Measurements from ENCODE around the gene GATAD2B. TPM values are rescaled to one million over a fixed set of nuclear protein-coding genes. Genes with fewer than 3 reads are reported as not detected.

GATAD2B gene
- total and polyA plus RNA-seq, 9 donors: 11.2 to 73.0 (median 55.8) TPM

DNA sequence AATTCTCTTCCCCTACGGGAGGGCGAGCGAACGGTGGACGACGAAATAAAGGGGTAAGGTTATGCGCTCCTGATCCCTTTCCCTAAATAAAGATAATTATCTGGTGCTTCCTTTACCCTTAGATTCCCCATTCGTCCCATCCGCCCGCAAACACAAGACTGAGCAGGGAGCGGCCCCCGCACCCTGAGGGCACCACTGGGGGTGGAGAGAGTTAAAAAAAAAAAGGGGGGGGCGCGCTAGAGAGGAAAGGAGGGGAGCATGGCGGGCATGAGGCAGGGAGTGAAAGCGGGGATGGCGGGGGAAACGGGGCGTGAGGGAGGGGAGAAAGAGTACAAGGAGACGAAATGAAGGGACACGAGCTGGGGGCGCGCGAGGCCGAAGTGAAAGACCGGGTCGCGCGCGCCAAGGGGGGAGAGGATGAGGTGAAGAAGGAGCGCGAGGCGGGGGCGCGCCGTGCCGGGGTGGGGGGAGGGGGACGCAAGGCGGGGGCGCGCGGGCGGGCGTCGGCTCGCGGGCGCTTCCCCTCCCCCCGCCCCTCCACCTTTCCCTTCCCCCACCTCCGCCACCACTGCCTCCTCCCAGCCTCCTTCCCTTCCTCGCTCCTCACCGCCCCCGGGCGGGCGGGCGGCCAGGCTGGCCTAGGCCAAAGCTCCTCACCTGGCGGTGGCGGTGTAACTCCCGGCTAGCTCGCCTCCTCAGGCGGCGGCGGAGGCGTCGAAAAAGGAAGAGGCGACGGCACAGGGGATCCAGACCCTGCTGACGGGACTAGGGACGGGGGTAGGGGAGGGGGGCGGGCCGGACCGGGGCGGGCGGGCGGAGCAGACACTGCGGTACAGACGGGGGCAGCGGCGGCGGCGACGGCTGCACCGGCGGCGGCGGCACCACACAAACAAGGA, 448 bp downstream of the GATAD2B start:
- DNase-seq: peak in 4 of 5 donors; percentile 68 to 75 (median 72)
- peak overlapping the region; percentile 83 to 84 for H3K27ac ChIP-seq
- TF ChIP-seq EP300 (IDR thresholded peaks at IDR 0.05): no peak
- TF ChIP-seq POLR2A (IDR thresholded peaks at IDR 0.05): no peak
- TF ChIP-seq, protein P1, sequence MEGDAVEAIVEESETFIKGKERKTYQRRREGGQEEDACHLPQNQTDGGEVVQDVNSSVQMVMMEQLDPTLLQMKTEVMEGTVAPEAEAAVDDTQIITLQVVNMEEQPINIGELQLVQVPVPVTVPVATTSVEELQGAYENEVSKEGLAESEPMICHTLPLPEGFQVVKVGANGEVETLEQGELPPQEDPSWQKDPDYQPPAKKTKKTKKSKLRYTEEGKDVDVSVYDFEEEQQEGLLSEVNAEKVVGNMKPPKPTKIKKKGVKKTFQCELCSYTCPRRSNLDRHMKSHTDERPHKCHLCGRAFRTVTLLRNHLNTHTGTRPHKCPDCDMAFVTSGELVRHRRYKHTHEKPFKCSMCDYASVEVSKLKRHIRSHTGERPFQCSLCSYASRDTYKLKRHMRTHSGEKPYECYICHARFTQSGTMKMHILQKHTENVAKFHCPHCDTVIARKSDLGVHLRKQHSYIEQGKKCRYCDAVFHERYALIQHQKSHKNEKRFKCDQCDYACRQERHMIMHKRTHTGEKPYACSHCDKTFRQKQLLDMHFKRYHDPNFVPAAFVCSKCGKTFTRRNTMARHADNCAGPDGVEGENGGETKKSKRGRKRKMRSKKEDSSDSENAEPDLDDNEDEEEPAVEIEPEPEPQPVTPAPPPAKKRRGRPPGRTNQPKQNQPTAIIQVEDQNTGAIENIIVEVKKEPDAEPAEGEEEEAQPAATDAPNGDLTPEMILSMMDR (IDR thresholded peaks at IDR 0.05): no peak
- H3K9me3 ChIP-seq: no peaks in the 10 kb centered on the region
- no peaks in the 10 kb centered on the region for H3K36me3 ChIP-seq
- intact Hi-C loops (cut with DNase I): no loop called here
- no peaks in the 10 kb centered on the region for H3K27me3 ChIP-seq
- H3K4me1 ChIP-seq (ENCODE audit: insufficient read depth): peaks cover under 1% of the 10 kb centered on the region
- WGBS, 3 donors: 0 to 2% (median 0%) methylated on average over 70 to 77 of the region's 86 CpGs
- H3K4me3 ChIP-seq: peak overlapping the region; percentile 96

DNA sequence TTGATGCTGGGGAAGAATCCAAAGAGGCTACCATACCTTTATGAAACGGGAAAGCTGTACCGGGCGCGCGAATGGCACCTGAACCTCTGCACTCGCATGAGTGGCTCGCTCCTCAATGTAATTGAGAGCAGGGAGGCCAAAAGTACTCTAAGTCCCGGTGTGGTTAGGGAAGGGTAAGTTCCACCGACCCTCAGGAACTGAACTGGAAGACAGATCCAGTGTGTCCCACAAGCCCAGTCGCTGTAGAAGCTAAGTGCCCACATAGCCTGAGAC, 1.0 kb downstream of the GATAD2B start:
- Histone ChIP-seq H3K4me3 (peak overlapping the region; percentile 96), H3K4me1 (ENCODE audit: insufficient read depth) (peaks cover 1% of the 10 kb centered on the region), H3K9me3 (no peaks in the 10 kb centered on the region), H3K27ac (peak overlapping the region; percentile 83 to 84), H3K27me3 (no peaks in the 10 kb centered on the region), H3K36me3 (no peaks in the 10 kb centered on the region)
- 2 to 5% (median 3%) methylated on average over 10 of the region's 10 CpGs for WGBS, 3 donors
- intact Hi-C loops (cut with DNase I): no loop called here
- no peak for DNase-seq
- TF ChIP-seq POLR2A (IDR thresholded peaks at IDR 0.05) (no peak), EP300 (IDR thresholded peaks at IDR 0.05) (no peak)
- TF ChIP-seq, protein P1 (IDR thresholded peaks at IDR 0.05): no peak

DNA sequence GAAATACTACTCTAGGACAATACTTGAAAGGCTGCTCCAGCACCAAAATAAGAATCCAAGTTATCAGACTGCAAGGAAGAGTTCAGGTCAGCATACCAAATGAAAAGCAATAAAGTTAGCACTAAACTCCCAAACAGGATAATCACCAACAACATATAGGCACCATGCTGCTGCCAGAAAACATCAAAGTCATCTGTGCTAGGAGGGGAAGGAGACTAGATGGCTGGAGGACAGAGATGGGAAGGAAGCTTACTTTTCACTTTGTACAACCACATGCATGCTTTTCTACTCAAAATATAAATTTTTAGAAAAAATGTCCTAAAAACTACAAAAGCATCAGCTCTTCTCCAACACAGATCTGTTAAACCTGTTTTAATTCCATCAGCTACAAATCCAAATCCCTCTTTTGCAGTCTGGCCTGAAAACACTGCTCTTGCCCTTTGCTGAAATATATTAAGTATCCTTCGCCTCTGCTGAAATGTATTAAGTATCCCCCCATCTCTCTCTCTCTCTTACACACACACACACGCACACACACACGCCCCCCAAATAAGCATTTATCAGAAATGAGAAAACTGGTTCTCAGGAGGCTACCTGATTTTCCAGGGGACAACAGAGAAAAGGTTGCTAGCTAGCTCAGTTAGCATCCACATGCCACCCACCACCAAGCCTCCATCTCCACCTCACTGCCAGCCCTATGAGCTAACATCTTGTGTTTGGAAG, 1.5 kb downstream of the GATAD2B start:
- Histone ChIP-seq H3K27me3 (no peaks in the 10 kb centered on the region), H3K9me3 (no peaks in the 10 kb centered on the region), H3K36me3 (no peaks in the 10 kb centered on the region), H3K4me3 (peak overlapping the region; percentile 96), H3K27ac (no peak overlapping the region), H3K4me1 (ENCODE audit: insufficient read depth) (peaks cover 1% of the 10 kb centered on the region)
- TF ChIP-seq, protein P1 (IDR thresholded peaks at IDR 0.05): no peak
- no peak for TF ChIP-seq EP300 (IDR thresholded peaks at IDR 0.05)
- TF ChIP-seq POLR2A (IDR thresholded peaks at IDR 0.05): no peak
- no peak for DNase-seq
- 16 to 23% (median 20%) methylated on average over 3 of the region's 3 CpGs for WGBS, 3 donors
- intact Hi-C loops (cut with DNase I): no loop called here

DNA sequence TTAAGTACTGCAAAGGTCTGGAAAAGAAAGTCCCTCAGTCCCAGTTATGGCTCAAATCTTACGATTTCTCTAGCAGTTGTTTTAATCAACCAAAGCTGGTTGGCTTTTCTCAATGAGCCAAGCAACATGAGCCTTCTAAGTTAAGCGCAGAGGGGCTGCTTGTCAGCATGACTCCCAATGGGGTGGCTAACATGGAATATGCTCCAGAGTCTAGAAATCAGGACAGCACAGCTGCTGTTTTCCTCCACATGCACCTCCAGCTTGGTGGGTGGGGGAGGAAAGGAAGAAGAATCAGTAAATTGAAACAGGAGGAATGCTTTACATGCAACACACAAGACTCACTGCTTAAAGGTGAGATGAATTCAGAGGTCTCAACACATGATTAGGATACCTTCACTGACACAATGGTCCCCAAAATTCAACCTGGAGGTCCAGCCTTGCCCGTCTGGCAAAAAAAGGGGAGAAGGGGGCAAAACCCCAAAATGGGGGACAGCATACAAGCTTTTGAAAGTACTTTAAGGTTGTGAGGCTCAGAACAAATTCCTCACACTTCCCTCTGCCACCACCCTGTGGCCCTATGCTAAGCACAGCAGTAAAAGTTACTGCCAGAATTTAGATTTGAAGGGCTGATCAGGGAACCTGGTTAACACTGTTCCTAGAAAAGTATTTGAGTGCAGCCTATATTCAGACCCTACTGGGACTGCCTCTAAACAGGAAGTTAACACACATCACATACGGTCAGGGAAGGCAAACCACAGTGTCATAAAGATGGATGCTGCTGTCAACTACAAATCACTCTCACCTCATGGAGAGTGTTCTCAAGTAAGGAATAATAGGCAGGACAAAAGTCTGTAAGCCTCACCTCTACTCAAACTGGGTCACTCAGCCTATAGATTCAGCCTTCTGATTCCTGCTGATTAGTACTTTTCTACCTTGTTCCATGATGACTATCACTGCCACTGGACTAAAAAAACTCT, 2.6 kb downstream of the GATAD2B start:
- intact Hi-C loops (cut with DNase I): no loop called here
- no peaks in the 10 kb centered on the region for H3K36me3 ChIP-seq
- 38 to 48% (median 38%) methylated on average over 4 of the region's 4 CpGs for WGBS, 3 donors

More for the DNA sequence above, 2.6 kb downstream of the GATAD2B start:
- peaks cover 1% of the 10 kb centered on the region for H3K4me1 ChIP-seq (ENCODE audit: insufficient read depth)
- H3K27me3 ChIP-seq: no peaks in the 10 kb centered on the region
- TF ChIP-seq POLR2A (IDR thresholded peaks at IDR 0.05) (no peak), EP300 (IDR thresholded peaks at IDR 0.05) (no peak)
- TF ChIP-seq, protein P1 (IDR thresholded peaks at IDR 0.05): no peak
- no peaks in the 10 kb centered on the region for H3K9me3 ChIP-seq
- peak in 1 of 5 donors; percentile 11 for DNase-seq
- H3K27ac ChIP-seq: no peak overlapping the region
- no peak overlapping the region for H3K4me3 ChIP-seq

Data from ovary (tissue), 9 donors.